HG03469 (cell line): Measurements from ENCODE around the gene SLC22A31.
"Not testable (repeated sequence)": the region's sequence is repeated elsewhere in the genome, so short reads cannot be mapped to it uniquely, and the experiment has no call there.

ENCODE experiments used
- ATAC-seq: cut with Tn5 transposase; IDR thresholded peaks from one replicate; pipeline ENCODE4 v1.9.1; 2021; ENCODE audit warnings: mild to moderate bottlenecking, moderate library complexity, moderate number of reproducible peaks; ENCODE audit not compliant: unreplicated experiment

SLC22A31 gene

DNA sequence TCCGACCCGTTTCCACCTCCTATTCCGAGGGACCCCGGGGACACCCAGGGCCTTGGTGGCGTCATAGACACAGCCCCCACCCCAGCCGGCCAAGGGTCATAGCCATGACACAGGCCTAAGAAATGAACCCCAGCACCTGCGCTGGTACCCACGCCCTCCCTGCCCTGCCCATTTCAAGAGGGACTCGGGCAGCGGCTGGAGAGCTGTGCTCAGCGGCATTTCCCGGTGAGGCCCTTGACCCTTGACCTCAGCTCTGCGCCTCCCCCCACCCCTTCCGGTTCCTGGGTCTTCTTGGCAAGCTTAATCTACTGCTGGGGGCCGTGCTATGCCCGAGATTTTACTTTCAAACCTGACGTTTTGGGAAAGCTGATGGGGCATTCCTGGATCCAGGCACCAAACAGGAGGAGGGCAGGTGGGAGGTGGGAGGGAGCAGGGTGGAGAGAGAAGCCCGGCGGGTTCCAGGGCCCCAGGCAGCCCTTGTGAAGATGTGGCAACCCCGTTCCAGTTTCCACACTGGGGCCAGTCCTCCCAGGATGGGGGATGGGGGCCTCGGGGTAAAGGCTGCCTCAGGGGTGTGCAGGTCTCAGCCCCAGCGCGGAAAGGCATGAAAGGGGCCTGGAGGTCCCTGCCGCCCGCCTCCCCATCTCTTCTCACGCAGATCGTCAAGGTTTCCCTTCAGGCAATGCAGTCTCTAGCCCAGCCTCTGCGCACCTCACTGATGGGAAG lies at the start of gene SLC22A31:
Gene SLC22A31, minus strand, starts transcription at position 414 of the 726 bp plus-strand sequence. Its CDS starts 36 bp downstream, at position 378.
- no peak for ATAC-seq

DNA sequence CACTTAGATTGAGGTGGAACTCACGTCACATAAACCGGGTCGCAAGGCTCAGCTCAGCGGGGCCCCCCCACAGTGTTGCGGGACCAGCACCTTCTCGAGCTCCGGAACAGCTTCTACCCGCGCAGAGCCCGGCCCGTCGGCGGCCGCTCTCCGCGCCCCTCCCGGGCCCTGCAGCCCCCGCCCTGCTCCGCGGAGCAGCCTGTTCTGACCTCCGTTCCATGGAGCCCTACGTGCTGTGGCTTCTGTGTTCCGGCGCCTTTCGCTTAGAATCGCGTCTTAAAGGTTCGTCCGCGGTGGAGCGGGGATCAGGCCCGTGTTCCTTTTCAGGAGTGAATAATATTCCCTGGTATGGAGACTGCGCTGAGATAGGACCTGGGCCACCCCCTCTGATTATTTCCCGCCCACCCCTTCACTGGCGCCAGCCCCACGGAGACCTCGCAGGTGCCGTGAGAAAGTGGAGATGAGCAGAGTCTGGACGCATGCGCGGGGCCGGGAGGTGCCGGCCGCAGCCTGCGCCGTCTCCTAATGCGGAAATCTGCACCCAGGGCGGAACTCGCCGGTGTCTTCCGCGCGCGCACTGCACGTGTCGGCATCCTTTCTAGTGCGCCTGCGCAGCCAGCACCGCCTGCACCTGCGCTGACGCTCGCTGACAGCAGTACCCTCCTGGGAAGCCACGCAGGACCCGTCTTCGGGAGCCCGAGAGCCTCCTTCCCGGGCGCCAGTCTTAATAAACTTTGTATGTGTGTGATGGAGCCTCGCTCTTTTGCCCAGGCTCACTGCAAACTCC lies 48.1 kb upstream of the SLC22A31 start:
- no peak for ATAC-seq

DNA sequence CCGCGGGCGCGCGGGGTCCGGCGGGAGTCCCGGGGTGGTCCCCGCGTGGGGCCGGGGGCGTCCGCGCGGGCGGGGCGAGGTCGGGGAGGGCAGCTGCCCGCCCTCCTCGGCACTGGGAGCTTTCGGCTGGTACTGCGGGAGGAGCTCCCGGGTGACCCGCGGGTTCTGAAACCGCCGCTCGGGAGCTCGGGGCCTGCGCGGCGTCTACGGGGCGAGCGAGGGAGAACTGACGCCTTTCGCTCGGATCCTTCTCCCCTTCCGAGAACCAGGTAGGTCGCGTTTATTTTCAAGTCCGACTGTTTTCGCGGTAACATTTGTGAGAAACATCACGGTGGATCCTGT lies 47.4 kb upstream of the SLC22A31 start:
- not testable (repeated sequence) for ATAC-seq

DNA sequence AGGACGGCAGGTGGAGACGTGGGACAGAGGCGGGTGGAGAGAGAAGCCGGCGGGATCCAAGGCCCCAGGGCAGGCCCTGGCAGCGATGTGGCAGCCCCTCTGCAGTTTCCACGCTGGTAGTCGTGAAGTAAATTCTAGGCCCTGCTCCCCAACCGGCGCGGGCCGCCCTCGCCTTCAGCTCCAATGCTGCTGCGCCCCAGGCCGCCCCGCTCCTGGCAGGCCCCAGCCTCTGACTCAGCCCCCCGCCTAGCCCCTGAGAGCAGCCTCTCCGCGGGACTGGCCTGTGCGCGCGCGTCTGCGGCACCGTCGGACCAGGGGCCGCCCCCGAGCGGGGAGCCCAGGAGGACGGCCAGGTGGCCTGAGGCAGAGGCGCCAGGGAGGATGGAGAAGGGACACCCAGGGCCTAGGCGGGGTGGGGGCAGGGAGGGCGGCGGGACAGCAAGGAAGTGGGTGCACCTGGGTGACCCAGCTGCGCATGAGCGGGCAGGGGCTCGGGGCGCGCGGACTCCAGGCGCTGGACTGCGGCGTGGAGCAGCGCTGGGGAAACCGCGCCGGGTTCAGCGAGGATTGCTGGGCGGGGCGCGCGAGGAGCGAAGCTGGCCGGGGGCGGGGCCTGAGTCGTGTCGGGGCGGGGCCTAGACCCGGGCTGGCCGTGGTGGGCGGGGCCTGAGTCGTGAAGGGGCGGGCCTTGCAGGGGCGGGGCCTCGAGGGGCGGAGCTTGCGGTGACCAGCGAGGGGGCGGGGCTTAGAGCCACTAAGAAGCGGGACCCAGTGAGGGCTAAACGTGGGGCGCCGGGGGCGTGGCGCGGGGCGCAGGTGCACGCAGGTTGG lies 46.8 kb upstream of the SLC22A31 start:
- no peak for ATAC-seq

DNA sequence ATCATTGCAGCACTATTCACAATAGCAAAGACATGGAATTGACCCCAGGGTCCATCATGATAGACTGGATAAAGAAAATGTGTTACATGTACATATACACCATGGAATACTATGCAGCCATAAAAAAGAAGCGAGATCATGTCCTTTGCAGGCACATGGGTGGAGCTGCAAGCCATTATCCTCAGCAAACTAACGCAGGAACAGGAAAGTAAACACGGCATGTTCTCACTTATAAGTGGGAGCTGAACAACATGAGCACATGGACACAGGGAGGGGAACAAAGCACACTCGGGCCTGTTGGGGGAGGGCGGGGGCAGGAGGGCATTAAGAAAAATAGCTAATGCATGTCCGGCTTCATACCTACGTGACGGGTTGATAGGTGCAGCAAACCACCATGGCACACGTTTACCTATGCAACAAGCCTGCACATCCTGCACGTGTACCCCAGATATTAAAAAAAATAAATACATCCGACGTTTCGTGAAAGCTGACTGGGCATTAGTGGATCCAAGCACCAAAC lies 46.1 kb upstream of the SLC22A31 start:
- ATAC-seq, result no peak

DNA sequence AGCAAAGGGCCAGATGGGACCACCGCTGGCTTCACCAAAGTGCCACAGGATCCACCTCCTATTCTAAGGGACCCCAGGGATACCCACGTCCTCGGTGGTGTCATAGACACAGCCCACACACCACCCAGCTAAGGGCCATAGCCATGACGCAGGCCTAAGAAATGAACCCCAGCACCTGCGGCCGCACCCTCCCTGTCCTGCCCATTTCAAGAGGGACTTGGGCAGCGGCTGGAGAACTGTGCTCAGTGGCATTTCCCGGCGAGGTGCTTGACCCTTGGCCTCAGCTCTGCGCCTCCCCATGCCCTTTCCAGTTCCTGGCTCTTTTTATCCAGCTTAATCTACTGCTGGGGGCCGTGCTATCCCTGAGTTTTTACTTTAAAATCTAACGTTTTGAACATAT lies 44.4 kb upstream of the SLC22A31 start:
- ATAC-seq, result no peak

DNA sequence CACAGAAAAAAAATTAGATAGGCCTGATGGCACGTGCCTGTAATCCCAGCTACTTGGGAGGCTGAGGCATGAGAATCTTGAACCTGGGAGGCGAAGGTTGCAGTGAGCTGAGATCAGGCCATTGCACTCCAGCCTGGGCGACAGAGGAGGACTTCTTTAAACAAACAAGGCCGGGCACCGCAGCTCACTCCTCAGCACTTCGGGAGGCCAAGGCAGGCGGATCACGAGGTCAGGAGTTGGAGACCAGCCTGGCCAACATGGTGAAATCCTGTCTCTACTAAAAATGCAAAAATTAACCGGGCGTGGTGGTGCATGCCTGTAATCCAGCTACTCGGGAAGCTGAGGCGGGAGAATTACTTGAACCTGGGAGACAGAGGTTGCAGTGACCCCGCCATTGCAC lies 43.9 kb upstream of the SLC22A31 start:
- not testable (repeated sequence) for ATAC-seq

DNA sequence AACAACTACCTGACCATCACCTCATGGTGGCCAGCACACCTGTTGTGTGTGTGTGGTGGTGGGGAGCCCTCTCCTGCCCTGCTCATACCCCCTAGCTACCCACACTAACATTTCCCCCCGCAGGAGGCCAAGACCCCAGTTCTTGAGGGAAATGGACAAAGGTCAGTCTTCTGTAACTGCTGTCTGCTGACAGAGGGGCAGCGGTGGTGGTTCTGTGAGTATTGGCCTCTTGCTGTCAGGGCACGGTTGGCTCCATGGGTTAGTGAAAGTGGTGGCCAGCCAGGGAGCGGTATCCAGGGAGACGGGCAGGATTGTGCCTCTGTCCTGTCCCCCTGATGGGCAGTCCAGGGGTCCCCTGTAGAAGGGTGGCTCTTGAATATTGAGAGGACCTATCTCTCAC lies 43.3 kb upstream of the SLC22A31 start:
- ATAC-seq, result no peak

DNA sequence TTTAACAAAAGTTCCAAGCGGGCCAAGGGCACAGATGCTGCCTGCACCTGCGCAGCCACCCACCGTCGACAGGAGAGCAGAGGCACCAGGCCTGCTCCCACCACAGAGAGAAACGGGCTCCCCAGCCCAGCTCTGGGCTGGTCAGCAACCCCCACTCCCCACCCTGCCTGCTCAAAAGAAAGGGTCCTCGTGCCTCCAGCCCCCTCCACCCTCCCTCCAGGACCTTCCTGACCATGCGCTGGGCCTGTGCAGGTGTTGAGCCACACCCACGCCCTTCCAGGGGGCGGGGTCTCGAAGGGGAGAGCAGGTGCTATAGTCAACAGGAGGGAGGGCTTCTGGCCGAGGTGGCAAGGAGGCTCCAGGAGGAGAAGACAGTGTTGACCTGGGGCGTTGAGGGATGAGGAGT lies 42.5 kb upstream of the SLC22A31 start:
- no peak for ATAC-seq

DNA sequence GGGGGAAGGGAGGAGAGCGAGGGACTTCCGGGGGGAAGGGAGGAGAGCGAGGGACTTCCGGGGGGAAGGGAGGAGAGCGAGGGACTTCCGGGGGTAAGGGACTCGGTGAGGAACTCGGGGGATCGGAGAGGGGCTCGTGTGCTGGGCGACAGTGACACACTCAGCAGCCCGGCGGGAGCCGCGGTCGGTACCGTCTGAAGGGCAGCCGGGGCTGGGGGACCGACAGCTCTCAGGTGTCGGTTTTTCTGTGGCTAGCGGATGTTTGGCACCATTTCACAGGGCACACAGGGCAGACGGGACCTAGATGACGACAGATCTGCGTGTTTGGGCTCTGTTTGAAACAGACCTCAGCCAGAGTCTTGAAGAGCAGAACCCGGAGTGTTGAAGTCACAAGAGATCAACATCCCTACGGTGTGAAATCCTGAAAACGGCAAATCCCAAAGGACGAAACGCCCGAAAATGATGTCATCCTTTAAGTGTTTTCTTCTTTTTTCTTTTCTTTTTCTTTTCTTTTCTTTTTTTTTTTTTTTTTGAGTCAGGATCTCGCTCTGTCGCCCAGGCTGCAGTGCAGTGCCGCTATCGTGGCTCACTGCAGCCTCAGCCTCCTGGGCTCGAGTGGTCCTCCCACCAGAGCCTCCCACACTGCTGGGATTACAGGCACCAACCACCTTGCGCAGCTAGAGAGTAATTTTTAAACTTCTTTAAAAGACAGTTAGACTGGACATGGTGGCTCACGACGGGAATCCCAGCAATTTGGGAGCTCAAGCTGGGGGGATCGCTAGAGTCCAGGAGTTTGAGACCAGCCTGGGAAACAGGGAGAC lies 41.1 kb upstream of the SLC22A31 start:
- ATAC-seq, result no peak

DNA sequence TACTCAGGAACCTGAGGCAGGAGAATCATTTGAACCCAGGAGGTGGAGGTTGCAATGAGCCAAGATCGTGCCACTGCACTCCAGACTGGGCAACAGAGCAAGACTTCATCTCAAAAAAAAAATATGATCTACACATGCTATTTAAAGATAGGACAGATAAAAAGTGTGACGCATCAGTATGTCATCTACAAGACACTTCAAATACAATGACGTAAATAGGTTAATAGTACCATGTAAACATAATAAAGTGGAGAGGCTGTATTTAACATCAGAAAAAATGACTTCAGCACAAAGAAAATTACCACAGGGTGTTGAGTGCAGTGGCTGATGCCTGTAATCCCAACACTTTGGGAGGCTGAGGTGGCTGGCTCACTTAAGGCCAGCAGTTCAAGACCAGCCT lies 37.4 kb upstream of the SLC22A31 start:
- ATAC-seq, result no peak

DNA sequence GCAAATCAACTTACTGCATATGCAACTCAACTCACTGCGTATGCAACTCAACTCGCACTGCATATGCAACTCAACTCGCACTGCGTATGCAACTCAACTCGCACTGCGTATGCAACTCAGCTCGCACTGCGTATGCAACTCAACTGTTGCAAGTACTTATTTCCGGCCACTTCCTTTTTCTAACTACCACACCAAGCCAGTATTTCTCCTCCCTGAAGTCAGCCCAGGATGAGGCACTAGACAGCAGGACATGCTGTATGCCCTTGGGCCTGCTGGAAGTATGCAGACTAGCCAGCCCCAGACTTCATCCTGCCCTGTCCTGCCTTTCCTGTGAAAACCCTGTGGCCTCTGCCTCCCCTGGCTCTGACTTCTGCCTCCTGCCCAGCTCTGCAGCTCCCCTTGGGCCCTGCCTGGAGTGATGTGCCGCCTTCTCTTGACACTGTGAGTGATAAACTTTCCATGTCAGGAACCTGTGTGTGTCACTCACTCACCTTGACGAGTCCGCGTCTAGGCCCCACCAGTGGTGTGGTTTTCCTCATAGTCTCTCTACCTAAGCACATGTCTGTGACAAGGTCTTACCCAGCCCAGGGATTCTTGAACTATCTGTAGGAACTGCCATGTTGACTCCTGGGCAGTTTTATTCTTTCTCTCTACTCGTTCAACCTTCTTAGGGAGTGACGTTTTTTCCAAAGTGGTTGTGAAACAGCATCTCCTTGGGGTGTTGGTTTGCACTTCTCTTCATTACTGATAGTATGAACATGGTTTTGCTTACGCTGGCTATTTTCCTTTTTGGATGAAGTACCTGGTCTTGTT lies 33.5 kb upstream of the SLC22A31 start:
- ATAC-seq, result no peak

DNA sequence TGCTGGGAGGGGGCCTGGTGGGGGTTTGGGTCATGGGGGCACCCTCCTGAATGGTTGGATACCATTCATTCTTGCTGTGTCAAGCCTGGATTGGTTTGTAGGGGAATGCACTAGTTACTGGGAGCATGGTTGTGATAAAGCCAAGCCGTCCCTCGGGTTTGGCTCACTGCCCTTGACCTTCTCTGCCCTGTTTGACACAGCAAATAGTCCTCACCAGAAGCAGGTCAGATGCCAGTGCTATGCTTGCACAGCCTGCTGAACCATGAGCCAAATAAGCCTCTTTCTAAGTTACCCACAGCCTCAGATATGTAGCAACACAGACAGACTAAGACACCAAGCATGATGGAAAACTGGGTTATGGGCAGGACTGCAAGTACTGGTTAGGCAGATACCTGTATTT lies 31.8 kb upstream of the SLC22A31 start:
- no peak for ATAC-seq

DNA sequence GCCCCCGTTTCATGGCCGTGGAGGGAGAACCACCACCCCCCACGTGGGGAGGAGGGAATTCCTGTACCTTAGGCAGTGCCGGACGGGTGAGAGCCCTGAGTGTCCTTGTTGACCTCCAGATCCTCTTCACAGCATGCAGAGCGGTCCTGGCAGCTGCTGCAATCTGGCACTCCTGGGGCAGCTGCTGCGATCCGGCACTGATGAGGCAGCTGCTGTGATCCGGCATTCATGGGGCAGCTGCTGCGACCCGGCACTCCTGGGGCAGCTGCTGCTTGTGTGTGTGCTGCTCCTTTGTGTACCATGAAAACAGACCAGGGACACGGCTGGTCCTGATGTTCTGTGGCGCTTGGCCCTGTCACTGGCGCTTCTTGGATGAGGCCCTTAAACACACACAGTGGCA lies 29.9 kb upstream of the SLC22A31 start:
- no peak for ATAC-seq

DNA sequence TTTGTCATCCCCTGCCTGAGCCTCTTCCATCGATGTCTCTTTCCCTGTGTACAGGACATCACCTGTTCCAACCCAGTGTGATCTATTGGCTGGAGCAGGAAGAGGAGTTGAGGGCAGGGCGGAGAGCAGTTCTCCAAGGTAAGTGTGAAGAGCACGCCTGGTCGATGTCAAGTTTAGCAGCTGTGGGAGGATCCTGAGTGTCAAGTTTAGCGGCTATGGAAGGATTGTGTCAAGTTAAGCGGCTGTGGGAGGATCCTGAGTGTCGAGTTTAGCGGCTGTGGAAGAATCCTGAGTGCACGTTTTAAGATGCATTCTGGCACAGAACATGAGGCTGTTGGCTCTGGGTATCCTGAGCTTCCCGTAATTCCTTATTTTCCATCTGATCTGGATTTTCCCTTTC lies 24.3 kb upstream of the SLC22A31 start:
- no peak for ATAC-seq

DNA sequence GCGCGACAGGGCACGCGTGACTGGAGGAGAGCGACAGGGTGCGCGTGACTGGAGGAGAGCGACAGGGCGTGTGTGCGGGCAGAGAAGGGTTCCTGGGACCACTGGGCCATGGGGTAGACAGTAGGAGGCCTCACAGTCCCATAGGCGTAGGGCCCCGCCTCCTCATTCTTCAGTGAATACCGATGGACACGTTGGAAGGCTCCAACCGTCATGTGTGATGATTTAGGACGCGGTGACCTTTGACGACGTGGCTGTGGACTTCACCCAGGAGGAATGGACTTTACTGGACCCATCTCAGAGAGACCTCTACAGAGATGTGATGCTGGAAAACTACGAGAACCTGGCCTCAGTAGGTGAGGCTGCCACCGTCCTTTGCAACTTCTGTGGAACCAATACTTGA lies 22.6 kb upstream of the SLC22A31 start:
- no peak for ATAC-seq

DNA sequence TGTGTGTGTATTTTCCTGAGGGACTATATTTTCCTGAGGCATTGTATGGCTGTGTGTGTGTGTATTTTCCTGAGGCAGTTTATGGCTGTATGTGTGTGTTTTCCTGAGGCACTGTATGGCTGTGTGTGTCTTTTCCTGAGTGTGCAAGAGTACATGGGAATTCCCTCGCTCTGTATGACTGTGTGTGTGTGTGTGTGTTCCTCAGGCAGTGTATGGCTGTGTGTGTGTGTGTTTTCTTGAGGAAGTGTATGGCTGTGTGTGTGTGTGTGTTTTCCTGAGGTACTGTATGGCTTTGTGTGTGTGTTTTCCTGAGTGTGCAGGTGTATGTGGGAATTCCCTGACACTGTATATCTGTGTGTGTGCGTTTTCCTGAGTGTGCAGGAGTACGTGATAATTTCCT lies 21.3 kb upstream of the SLC22A31 start:
- no peak for ATAC-seq

DNA sequence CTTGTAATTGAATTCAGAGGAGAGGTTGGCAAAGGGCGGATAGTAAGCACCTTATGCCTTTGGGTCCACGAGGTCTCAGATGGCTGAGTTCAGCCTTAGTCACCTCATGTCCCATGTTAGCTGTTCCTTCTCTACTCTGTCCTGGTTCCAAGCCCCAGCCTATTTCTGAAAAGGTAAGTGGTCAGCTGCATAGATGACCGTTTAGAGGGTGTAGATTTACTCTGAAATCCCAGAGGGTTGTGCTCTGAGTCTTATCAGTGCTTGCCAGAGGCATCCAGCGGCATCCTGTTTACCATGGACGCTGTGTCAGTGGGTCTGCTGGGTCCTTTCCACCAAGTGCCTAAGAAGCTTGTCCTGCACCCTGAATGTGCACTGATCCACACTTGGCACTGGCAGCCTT lies 19.0 kb upstream of the SLC22A31 start:
- no peak for ATAC-seq

DNA sequence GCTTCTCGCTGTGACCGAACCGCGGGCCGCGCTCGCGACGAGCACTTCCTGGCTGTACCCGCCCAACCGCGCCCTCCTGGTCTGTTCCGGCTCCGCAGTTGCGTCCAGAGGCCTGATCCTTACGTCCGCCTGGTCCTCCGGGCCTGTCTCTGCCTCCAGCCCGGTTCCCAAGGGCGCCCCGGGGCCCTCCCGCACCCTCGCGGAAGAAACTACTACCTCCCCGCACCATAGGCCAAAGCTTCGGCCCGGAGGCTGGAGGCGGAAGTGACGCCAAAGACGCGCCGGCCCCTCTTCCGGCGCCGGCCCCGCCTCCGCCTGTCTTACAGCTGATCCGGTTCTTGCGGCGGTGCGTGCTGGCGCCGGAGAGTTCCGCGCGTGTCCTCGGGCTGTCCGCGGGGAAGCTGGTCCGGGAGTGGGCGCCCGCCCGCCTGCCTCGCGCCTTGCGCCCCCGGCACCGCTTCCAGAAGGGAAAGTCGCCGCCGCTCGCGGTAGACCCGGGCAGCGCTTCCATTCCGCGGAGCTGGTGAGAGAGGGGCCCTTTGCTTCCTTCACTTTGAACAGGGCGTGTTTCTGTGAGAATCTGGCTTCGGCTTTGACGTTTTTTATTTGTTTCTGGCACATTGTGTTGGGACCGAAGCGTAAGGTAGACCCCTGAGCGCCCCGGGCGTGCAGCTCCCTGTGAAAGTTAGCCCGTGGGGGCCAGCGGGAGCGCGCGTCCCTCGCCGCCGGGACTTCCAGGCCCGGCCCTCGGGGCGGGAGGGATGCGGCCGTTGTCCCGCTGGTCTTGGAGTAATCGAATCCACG lies 17.3 kb upstream of the SLC22A31 start, which contains the start of gene ZNF778:
Gene ZNF778, plus strand, starts transcription at position 316 of the 804 bp plus-strand sequence. CDS start 3,425 bp downstream, outside the sequence.
- no peak for ATAC-seq
